ENCODE results near the gene TBX10.

Gene TBX10

DNA sequence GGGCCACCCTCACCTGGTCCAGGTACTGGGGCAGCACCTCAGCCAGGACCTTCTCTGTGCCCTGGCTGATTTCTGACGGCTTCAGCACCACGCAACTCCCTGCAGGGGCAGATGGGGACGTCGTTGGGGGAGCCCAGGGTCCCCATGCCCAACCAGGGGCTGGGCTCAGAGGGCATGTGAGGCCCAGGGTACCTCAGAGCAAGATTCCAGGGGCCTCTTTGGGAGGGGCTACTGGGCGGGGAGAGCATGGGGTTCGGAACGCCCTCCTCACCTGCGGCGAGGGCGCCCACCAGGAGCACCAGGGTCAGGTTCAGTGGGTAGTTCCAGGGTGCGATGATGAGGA is 26.7 kb upstream of the TBX10 start:
- no peak for DNase-seq
- TF ChIP-seq CTCF (IDR thresholded peaks at IDR 0.05; ENCODE audit: low read length) (no peak), EZH2 (optimal IDR thresholded peaks at IDR 0.05; ENCODE audit: low read depth, low read length) (no peak)
- Histone ChIP-seq H3K36me3 (replicated peaks; ENCODE audit: insufficient read depth, low read length) (no peaks in the 10 kb centered on the region), H3F3A (ENCODE audit: insufficient read depth, low read length) (no peaks in the 10 kb centered on the region), H3K4me3 (ENCODE audit: low read length) (no peak overlapping the region), H3K9ac (ENCODE audit: low read length) (no peak overlapping the region), H3K79me2 (ENCODE audit: low read length) (no peaks in the 10 kb centered on the region), H3K27me3 (replicated peaks; ENCODE audit: insufficient read depth, low read length) (peaks cover 20% of the 10 kb centered on the region), H3K9me2 (replicated peaks; ENCODE audit: insufficient read depth, low read length) (no peaks in the 10 kb centered on the region), H4K20me1 (ENCODE audit: insufficient read depth, low read length) (no peaks in the 10 kb centered on the region), H3K4me1 (ENCODE audit: low read length) (no peaks in the 10 kb centered on the region), H2AFZ (ENCODE audit: low read length) (no peak overlapping the region), H3K4me2 (ENCODE audit: low read depth, low read length) (no peak overlapping the region), H3K27ac (ENCODE audit: low read length) (no peak overlapping the region), H3K9me3 (replicated peaks; ENCODE audit: insufficient read depth, low read length) (no peaks in the 10 kb centered on the region)

DNA sequence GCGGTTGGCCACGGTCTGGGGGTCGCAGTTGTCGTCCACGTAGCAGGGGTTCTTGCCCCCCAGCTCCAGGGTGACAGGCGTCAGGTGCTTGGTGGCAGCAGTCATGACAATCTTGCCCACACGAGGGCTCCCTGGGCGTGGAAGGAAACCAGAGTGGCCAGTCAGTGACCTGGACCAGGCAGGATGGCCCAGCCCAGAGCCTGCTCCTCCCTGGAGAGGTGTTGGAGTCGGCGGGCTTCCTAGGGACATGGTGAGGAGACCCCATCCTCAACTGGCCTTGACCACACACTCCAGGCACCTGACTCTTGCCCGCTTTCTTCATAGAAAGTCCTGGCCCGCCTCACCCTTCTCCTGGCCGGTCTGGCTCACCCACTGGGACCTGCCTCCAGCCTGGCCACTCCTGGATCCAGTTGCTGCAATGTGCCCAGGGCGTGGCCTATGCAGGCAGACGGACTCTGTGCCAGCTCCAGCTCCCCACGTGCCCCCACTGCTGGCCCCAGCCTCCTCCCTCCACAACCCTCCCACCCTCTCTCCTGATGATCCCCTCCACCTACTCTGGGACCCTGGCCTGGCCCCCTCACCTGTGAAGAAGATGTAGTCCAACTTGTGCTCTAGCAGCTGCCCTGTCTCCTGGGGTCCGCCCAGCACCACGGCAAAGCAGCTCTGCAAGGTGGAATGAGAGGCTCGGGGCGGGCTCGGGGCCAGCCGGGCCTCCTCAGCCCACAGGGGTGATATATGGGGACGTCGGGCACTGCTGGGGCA is 26.2 kb upstream of the TBX10 start:
- H3K9me2 ChIP-seq (replicated peaks; ENCODE audit: insufficient read depth, low read length) = no peaks in the 10 kb centered on the region
- no peak overlapping the region for H3K4me2 ChIP-seq (ENCODE audit: low read depth, low read length)
- no peaks in the 10 kb centered on the region for H3K4me1 ChIP-seq (ENCODE audit: low read length)
- H3K27me3 ChIP-seq (replicated peaks; ENCODE audit: insufficient read depth, low read length) = peaks cover 20% of the 10 kb centered on the region
- H3K4me3 ChIP-seq (ENCODE audit: low read length) = no peak overlapping the region
- no peak overlapping the region for H3K27ac ChIP-seq (ENCODE audit: low read length)
- no peaks in the 10 kb centered on the region for H3F3A ChIP-seq (ENCODE audit: insufficient read depth, low read length)
- DNase-seq = no peak
- H4K20me1 ChIP-seq (ENCODE audit: insufficient read depth, low read length) = no peaks in the 10 kb centered on the region
- H3K36me3 ChIP-seq (replicated peaks; ENCODE audit: insufficient read depth, low read length) = no peaks in the 10 kb centered on the region
- no peak overlapping the region for H2AFZ ChIP-seq (ENCODE audit: low read length)
- no peaks in the 10 kb centered on the region for H3K79me2 ChIP-seq (ENCODE audit: low read length)
- TF ChIP-seq CTCF (IDR thresholded peaks at IDR 0.05; ENCODE audit: low read length) (peak; percentile 26), EZH2 (optimal IDR thresholded peaks at IDR 0.05; ENCODE audit: low read depth, low read length) (no peak), EZH2phosphoT487 (IDR thresholded peaks at IDR 0.05; ENCODE audit: low read length) (no peak)
- H3K9me3 ChIP-seq (replicated peaks; ENCODE audit: insufficient read depth, low read length) = no peaks in the 10 kb centered on the region
- no peak overlapping the region for H3K9ac ChIP-seq (ENCODE audit: low read length)

- DNase-seq = no peak
- Histone ChIP-seq H3K36me3 (replicated peaks; ENCODE audit: insufficient read depth, low read length) (no peaks in the 10 kb centered on the region), H3K9me3 (replicated peaks; ENCODE audit: insufficient read depth, low read length) (no peaks in the 10 kb centered on the region), H3K4me3 (ENCODE audit: low read length) (no peak overlapping the region), H3K4me1 (ENCODE audit: low read length) (no peaks in the 10 kb centered on the region), H3K9me2 (replicated peaks; ENCODE audit: insufficient read depth, low read length) (no peaks in the 10 kb centered on the region), H3K27me3 (replicated peaks; ENCODE audit: insufficient read depth, low read length) (peaks cover 20% of the 10 kb centered on the region), H2AFZ (ENCODE audit: low read length) (no peak overlapping the region), H3F3A (ENCODE audit: insufficient read depth, low read length) (no peaks in the 10 kb centered on the region), H4K20me1 (ENCODE audit: insufficient read depth, low read length) (no peaks in the 10 kb centered on the region), H3K4me2 (ENCODE audit: low read depth, low read length) (no peak overlapping the region), H3K27ac (ENCODE audit: low read length) (no peak overlapping the region), H3K79me2 (ENCODE audit: low read length) (no peaks in the 10 kb centered on the region), H3K9ac (ENCODE audit: low read length) (no peak overlapping the region)
- TF ChIP-seq EZH2 (optimal IDR thresholded peaks at IDR 0.05; ENCODE audit: low read depth, low read length) = no peak
Measured at GRCh38 chr11:67664696-67665540, 25.4 kb upstream of the TBX10 start.
